HepG2 (cell line): ENCODE data around the gene PID1. TPM values are rescaled to one million over a fixed set of nuclear protein-coding genes. Genes with fewer than 3 reads are reported as not detected.

Source experiments
- ATAC-seq: fragments of 200-7000 bp; cut with Tn5 transposase; 3 replicates; pipeline ENCODE4 v1.9.1; 2020; ENCODE audit warnings: mild to moderate bottlenecking, moderate library complexity
- BruUV-seq: library from RNA; stranded (reverse); fragments of 400-500 nt; replicated peaks from 2 replicates; lab custom pipeline; 2021; lab: Mats Ljungman, UMichigan
- CTCF ChIA-PET: fragments of 300-600 bp; formaldehyde crosslinking; extraction: SDS; loops from one replicate; lab custom pipeline; 2021; ENCODE audit warnings: low total read pairs, inconsistent platforms, low intra/inter-chr PET ratio; lab: Yijun Ruan, JAX
- POLR2A ChIA-PET: fragments of 350-600 bp; sonication (Branson Sonifier 250); formaldehyde crosslinking; loops from one replicate; lab custom pipeline; 2020; ENCODE audit warnings: antibody characterized with exemption, inconsistent platforms; lab: Yijun Ruan, JAX
- DNase-seq: peaks from one replicate; pipeline ENCODE4 v3.0.0-alpha.2; 2015; ENCODE audit warnings: low spot score
- FAIRE-seq: peaks from 3 replicates; lab custom pipeline; 2011; peaks lifted over from hg19 to GRCh38; lab: Jason Lieb, UNC
- H2AFZ ChIP-seq: one replicate; pipeline ENCODE4 v1.6.1; 2011; ENCODE audit warnings: low read length, inconsistent platforms
- H3K27ac ChIP-seq: fragments of 300-600 bp; 3 replicates; pipeline ENCODE4 v1.8.0; 2011; ENCODE audit warnings: mixed run types, mild to moderate bottlenecking, mixed read lengths, low read length, inconsistent platforms; ENCODE audit not compliant: insufficient read depth; ENCODE audit errors: extremely low read length
- H3K27me3 ChIP-seq, 2 experiments: fragments of 200-600 bp in 1 of 2; 2 replicates in 1 of 2; 3 replicates in 1 of 2; pipeline versions ENCODE4 v1.6.0 to v1.8.0; 2011; ENCODE audit warnings: low read length in 2 of 2, mild to moderate bottlenecking in 2 of 2, moderate library complexity in 2 of 2, inconsistent platforms in 1 of 2; ENCODE audit not compliant: insufficient read depth in 2 of 2, control insufficient read depth in 1 of 2
- H3K36me3 ChIP-seq, 2 experiments: fragments of 200-600 bp in 1 of 2; replicated peaks in 1 of 2; 2 replicates in 1 of 2; 3 replicates in 1 of 2; pipeline versions ENCODE4 v1.5.1 to v1.8.0; 2011; ENCODE audit warnings: low read length in 2 of 2, inconsistent platforms in 1 of 2; ENCODE audit not compliant: insufficient read depth in 2 of 2, control insufficient read depth in 1 of 2
- H3K4me1 ChIP-seq: 2 replicates; pipeline ENCODE4 v1.5.1; 2012; ENCODE audit warnings: low read length, inconsistent platforms; ENCODE audit not compliant: insufficient read depth
- H3K4me2 ChIP-seq: 2 replicates; pipeline ENCODE4 v1.6.0; 2011; ENCODE audit warnings: low read depth, low read length, inconsistent platforms
- H3K4me3 ChIP-seq, 3 experiments: fragments of 200-600 bp in 1 of 3; sonication (generic), shearing (Covaris generic) in 1 of 3; replicated peaks in 1 of 3; 2 replicates each; pipeline ENCODE4 v1.5.1; 2011 to 2016; ENCODE audit warnings: low read length in 3 of 3, inconsistent platforms in 2 of 3, low read depth in 2 of 3, mild to moderate bottlenecking in 2 of 3, control low read depth in 1 of 3, mixed read lengths in 1 of 3; ENCODE audit not compliant: insufficient read depth in 1 of 3
- H3K79me2 ChIP-seq: one replicate; pipeline ENCODE4 v1.6.1; 2011; ENCODE audit warnings: low read length, inconsistent platforms; ENCODE audit not compliant: insufficient read depth
- H3K9ac ChIP-seq: 2 replicates; pipeline ENCODE4 v1.6.0; 2011; ENCODE audit warnings: mild to moderate bottlenecking, low read depth, low read length, inconsistent platforms; ENCODE audit not compliant: insufficient read depth
- H3K9me3 ChIP-seq: 2 replicates; pipeline ENCODE4 v1.5.1; 2012; ENCODE audit warnings: mild to moderate bottlenecking, low read length
- H4K20me1 ChIP-seq: 2 replicates; pipeline ENCODE4 v1.6.0; 2011; ENCODE audit warnings: inconsistent platforms, mild to moderate bottlenecking, low read length, moderate library complexity; ENCODE audit not compliant: insufficient read depth
- BCL6 ChIP-seq: IDR thresholded peaks from 2 replicates; pipeline ENCODE4 v1.6.1; 2016; ENCODE audit warnings: missing genetic modification reagents, missing compliant biosample characterization
- CHD4 ChIP-seq: fragments of 200-600 bp; sonication (generic); IDR thresholded peaks from 2 replicates; pipeline ENCODE4 v1.7.0; 2017; ENCODE audit warnings: mild to moderate bottlenecking, low read length, borderline replicate concordance
- RFXANK ChIP-seq: IDR thresholded peaks from 2 replicates; pipeline ENCODE4 v1.6.1; 2016
- ZNF44 ChIP-seq: sonication (generic); formaldehyde crosslinking; IDR thresholded peaks from 2 replicates; pipeline ENCODE4 v1.5.1; 2020; ENCODE audit warnings: mild to moderate bottlenecking, missing genetic modification reagents
- WGBS: methylation state at CpG from one replicate; pipeline ENCODE4 v1.1.6; 2017; ENCODE audit warnings: low lambda C conversion rate; 5-methylcytosine and 5-hydroxymethylcytosine counted together
- in situ Hi-C: cut with HindIII; loops from 2 replicates; pipeline ENCODE4 v1.10.0; 2017; ENCODE audit warnings: low pct_unique_long_range_greater_than_20kb; ENCODE audit not compliant: extremely low pct_ligation_motif_present
- intact Hi-C: fragments of 100-400 bp; cut with micrococcal nuclease; formaldehyde crosslinking; loops from one replicate; pipeline ENCODE4 v1.10.0; 2022; ENCODE audit not compliant: unreplicated experiment
- polyA plus RNA-seq, 8 experiments: library from polyadenylated mRNA; depleted of rRNA in 3 of 8; stranded (reverse) in 7 of 8; unstranded in 1 of 8; fragments of >200 nt; fragmentation: Illumina TruSeq in 4 of 8; extraction: Trizol in 4 of 8; gene quantifications; 2 replicates each; pipeline versions ENCODE4 v1.2.1 to v1.2.3, GENCODE V29; 2011 to 2016; ENCODE audit warnings: low read depth in 4 of 8, missing spikeins in 1 of 8, mixed read lengths in 1 of 8; ENCODE audit not compliant: insufficient read depth in 1 of 8
- total RNA-seq, 5 experiments: library from RNA; depleted of rRNA; stranded (reverse); fragments of >200 nt; fragmentation: Illumina TruSeq; extraction: Trizol; gene quantifications; 2 replicates each; pipeline ENCODE4 v1.2.3, GENCODE V29; 2016; ENCODE audit warnings: low read depth in 1 of 5
- TF ChIP-seq, protein P1 (sequence below): sonication (generic); formaldehyde crosslinking; IDR thresholded peaks from 2 replicates; pipeline ENCODE4 v1.4.0; 2020; ENCODE audit warnings: missing genetic modification reagents
- TF ChIP-seq, protein P2 (sequence below): sonication (generic); formaldehyde crosslinking; IDR thresholded peaks from 2 replicates; pipeline ENCODE4 v1.5.0; 2020; ENCODE audit warnings: mild to moderate bottlenecking, low read depth, missing genetic modification reagents, borderline replicate concordance
- TF ChIP-seq, protein P3 (sequence below): sonication (generic); formaldehyde crosslinking; IDR thresholded peaks from 2 replicates; pipeline ENCODE4 v1.4.0; 2020; ENCODE audit warnings: missing genetic modification reagents

Gene PID1
- total and polyA plus RNA-seq, 2 of the 13 experiments (the other 11 are each of a cell fraction or from before 2014, with no cell fraction given) = 0.15 to 0.18 TPM

DNA sequence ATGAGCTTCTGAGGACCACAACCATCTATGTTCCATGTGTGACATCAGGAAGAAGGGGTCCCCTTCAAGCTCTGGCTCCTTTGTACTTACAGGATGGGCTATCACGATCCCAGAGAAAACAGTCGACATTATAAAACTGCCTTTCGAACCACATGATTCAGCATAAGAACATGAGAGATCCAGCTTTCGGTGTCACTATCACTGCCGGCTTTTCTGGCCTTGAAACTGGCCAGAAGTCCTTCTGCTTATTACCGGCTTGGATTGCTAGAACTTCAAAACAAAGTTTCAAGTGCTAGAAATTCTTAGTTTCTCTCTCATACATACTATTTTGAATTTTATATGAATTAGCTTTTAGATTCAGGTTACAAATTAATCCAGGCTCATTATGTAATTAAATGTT lies 138.9 kb downstream of the PID1 start:
- TF ChIP-seq, protein P1, sequence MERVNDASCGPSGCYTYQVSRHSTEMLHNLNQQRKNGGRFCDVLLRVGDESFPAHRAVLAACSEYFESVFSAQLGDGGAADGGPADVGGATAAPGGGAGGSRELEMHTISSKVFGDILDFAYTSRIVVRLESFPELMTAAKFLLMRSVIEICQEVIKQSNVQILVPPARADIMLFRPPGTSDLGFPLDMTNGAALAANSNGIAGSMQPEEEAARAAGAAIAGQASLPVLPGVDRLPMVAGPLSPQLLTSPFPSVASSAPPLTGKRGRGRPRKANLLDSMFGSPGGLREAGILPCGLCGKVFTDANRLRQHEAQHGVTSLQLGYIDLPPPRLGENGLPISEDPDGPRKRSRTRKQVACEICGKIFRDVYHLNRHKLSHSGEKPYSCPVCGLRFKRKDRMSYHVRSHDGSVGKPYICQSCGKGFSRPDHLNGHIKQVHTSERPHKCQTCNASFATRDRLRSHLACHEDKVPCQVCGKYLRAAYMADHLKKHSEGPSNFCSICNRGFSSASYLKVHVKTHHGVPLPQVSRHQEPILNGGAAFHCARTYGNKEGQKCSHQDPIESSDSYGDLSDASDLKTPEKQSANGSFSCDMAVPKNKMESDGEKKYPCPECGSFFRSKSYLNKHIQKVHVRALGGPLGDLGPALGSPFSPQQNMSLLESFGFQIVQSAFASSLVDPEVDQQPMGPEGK (CRISPR knock-in tag) = no peak
- TF ChIP-seq, protein P2, sequence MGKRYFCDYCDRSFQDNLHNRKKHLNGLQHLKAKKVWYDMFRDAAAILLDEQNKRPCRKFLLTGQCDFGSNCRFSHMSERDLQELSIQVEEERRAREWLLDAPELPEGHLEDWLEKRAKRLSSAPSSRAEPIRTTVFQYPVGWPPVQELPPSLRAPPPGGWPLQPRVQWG (CRISPR knock-in tag) = no peak
- TF ChIP-seq, protein P3, sequence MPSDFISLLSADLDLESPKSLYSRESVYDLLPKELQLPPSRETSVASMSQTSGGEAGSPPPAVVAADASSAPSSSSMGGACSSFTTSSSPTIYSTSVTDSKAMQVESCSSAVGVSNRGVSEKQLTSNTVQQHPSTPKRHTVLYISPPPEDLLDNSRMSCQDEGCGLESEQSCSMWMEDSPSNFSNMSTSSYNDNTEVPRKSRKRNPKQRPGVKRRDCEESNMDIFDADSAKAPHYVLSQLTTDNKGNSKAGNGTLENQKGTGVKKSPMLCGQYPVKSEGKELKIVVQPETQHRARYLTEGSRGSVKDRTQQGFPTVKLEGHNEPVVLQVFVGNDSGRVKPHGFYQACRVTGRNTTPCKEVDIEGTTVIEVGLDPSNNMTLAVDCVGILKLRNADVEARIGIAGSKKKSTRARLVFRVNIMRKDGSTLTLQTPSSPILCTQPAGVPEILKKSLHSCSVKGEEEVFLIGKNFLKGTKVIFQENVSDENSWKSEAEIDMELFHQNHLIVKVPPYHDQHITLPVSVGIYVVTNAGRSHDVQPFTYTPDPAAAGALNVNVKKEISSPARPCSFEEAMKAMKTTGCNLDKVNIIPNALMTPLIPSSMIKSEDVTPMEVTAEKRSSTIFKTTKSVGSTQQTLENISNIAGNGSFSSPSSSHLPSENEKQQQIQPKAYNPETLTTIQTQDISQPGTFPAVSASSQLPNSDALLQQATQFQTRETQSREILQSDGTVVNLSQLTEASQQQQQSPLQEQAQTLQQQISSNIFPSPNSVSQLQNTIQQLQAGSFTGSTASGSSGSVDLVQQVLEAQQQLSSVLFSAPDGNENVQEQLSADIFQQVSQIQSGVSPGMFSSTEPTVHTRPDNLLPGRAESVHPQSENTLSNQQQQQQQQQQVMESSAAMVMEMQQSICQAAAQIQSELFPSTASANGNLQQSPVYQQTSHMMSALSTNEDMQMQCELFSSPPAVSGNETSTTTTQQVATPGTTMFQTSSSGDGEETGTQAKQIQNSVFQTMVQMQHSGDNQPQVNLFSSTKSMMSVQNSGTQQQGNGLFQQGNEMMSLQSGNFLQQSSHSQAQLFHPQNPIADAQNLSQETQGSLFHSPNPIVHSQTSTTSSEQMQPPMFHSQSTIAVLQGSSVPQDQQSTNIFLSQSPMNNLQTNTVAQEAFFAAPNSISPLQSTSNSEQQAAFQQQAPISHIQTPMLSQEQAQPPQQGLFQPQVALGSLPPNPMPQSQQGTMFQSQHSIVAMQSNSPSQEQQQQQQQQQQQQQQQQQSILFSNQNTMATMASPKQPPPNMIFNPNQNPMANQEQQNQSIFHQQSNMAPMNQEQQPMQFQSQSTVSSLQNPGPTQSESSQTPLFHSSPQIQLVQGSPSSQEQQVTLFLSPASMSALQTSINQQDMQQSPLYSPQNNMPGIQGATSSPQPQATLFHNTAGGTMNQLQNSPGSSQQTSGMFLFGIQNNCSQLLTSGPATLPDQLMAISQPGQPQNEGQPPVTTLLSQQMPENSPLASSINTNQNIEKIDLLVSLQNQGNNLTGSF (CRISPR knock-in tag) = no peak
- TF ChIP-seq RFXANK (CRISPR knock-in tag) = no peak
- TF ChIP-seq CHD4 = no peak
- TF ChIP-seq ZNF44 = no peak
- no peak for TF ChIP-seq BCL6 (CRISPR knock-in tag)
- Histone ChIP-seq H2AFZ (no peak overlapping the region), H3K9me3 (peaks cover 85% of the 10 kb centered on the region), H3K79me2 (no peaks in the 10 kb centered on the region), H3K27me3 (no peaks in the 10 kb centered on the region), H3K27ac (no peak overlapping the region), H3K4me3 (no peak overlapping the region), H3K36me3 (no peaks in the 10 kb centered on the region), H3K4me2 (no peak overlapping the region), H3K4me1 (no peaks in the 10 kb centered on the region), H4K20me1 (no peaks in the 10 kb centered on the region), H3K9ac (no peak overlapping the region)
- BruUV-seq = no TSS peak
- in situ Hi-C loops = no loop called here
- ChIA-PET POLR2A (no interaction called here), CTCF (interaction anchor here (2.0 kb wide), 1 partner anchor 141 kb away, joined by 16 read pairs; no protein-coding TSS in a partner anchor)
- DNase-seq (no peak), ATAC-seq (no peak), FAIRE-seq (no peak)
- intact Hi-C loops = no loop called here
- WGBS = 57% methylated on average over 6 of the region's 6 CpGs
